Spinal cord (tissue), 10 donors: ENCODE data around the gene MAP4K3. TPM values are rescaled to one million over a fixed set of nuclear protein-coding genes. Genes with fewer than 3 reads are reported as not detected.

ENCODE experiments used
- DNase-seq, 6 donors: peaks; one replicate each; pipeline versions ENCODE4 v3.0.0 to v3.0.0-alpha.2; 2013 to 2015; ENCODE audit warnings: low spot score in 6 of 6, low read depth in 4 of 6
- H3K27ac ChIP-seq: one replicate; pipeline ENCODE4 v1.5.1; 2013; ENCODE audit warnings: low read depth, low read length, control low read depth
- H3K27me3 ChIP-seq: one replicate; pipeline ENCODE4 v1.6.1; 2013; ENCODE audit warnings: low read length; ENCODE audit not compliant: control insufficient read depth, insufficient read depth
- H3K36me3 ChIP-seq: one replicate; pipeline ENCODE4 v1.6.1; 2013; ENCODE audit warnings: low read length; ENCODE audit not compliant: control insufficient read depth, insufficient read depth
- H3K4me1 ChIP-seq: one replicate; pipeline ENCODE4 v1.6.1; 2013; ENCODE audit warnings: low read length; ENCODE audit not compliant: control insufficient read depth, insufficient read depth
- H3K4me3 ChIP-seq: one replicate; pipeline ENCODE4 v1.5.1; 2013; ENCODE audit warnings: low read depth, low read length, control low read depth
- H3K9me3 ChIP-seq: one replicate; pipeline ENCODE4 v1.6.1; 2013; ENCODE audit warnings: low read length; ENCODE audit not compliant: control insufficient read depth, insufficient read depth
- WGBS: methylation state at CpG from one replicate; pipeline ENCODE4 v1.1.5; 2013; ENCODE audit warnings: missing lambda C conversion rate; ENCODE audit not compliant: insufficient coverage; 5-methylcytosine and 5-hydroxymethylcytosine counted together
- long read RNA-seq, 4 donors: transcript quantifications; one replicate each; lab custom pipeline, GENCODE V29; 2026
- polyA plus RNA-seq, 2 donors: library from polyadenylated mRNA; unstranded; fragments of 120-200 nt; gene quantifications; one replicate each; pipeline ENCODE4 v1.2.1, GENCODE V29; 2013; ENCODE audit not compliant: insufficient read length in 2 of 2
- total RNA-seq, 2 donors: library from RNA; depleted of rRNA in 1 of 2; stranded (reverse); fragments of 120-200 nt in 1 of 2; fragments of >200 nt in 1 of 2; gene quantifications; one replicate each; pipeline versions ENCODE4 v1.2.3 to v1.2.4, GENCODE V29; 2013 to 2014
- donor health status: healthy.

MAP4K3 gene
- 10 to 100 TPM; 59.5 to 88.9 TPM for total RNA-seq
- 10 to 100 TPM; 48.0 to 58.3 TPM for polyA plus RNA-seq
- long read RNA-seq, donor 1, full-length matches to known transcripts: 5 of 5 reads
- long read RNA-seq, donor 1, partial matches to known transcripts: 0 of 5 reads
- long read RNA-seq, donor 1, other reads (novel, unspliced or antisense): 0 of 5 reads
- long read RNA-seq, donor 2, full-length matches to known transcripts: 2 of 2 reads
- long read RNA-seq, donor 2, partial matches to known transcripts: 0 of 2 reads
- long read RNA-seq, donor 2, other reads (novel, unspliced or antisense): 0 of 2 reads
- long read RNA-seq, donor 3, full-length matches to known transcripts: 3 of 14 reads
- long read RNA-seq, donor 3, partial matches to known transcripts: 11 of 14 reads
- long read RNA-seq, donor 3, other reads (novel, unspliced or antisense): 0 of 14 reads
- long read RNA-seq, donor 4, full-length matches to known transcripts: 1 of 1 reads
- long read RNA-seq, donor 4, partial matches to known transcripts: 0 of 1 reads
- long read RNA-seq, donor 4, other reads (novel, unspliced or antisense): 0 of 1 reads

DNA sequence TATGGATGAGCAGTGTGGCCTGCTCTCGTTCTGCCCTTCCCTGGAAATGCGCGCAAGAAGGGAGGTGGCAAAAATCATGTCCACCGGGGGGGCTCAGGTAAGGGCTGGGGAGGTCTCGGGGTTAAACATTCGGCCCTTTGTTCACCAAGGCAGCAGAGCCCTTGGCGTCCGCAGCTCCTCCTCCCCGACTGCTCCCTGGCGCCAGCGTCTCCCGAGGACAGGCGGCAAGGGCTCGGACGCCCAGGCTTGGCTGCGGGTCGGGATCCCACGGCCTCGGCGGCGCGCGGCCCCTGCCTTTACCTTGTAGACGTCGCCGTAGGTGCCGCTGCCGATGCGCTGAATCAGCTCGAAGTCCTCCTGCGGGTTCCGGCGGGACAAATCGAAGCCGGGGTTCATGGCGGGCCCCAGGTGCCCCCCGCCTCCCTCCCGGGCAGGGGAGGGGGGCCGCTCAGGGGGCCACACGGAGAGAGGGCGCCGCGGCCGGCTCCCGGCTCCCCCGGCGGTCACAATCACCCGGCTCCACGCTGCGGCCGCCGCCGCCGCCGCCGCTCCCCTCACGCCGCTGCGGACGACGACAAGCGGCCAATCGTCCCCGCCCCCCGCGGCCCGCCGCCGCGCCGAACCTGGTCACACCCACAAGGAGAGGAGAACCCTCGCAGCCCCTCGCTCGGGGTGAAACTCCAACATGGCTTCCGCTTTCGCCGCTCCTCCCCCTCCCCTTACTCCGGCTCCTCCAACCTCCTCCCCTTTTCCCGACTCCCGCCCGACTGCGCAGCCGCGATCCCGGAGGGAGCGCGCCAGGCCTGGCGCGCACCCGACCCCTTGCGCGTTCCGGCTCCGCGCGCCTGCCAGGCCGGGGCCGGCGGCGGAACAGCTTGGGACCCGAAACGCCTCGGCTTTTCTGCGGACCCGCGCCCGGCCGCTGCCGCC is at the start of gene MAP4K3:
MAP4K3 (minus strand) TSS at position 694 of the 930 bp plus-strand sequence; CDS start at position 396, 298 bp downstream.
- Histone ChIP-seq H3K27ac (peak within 1 kb of the TSS; percentile 91), H3K36me3 (no peaks in the 10 kb centered on the region), H3K4me3 (peak within 1 kb of the TSS; percentile 68), H3K4me1 (peaks cover 11% of the 10 kb centered on the region), H3K27me3 (no peaks in the 10 kb centered on the region), H3K9me3 (no peaks in the 10 kb centered on the region)
- WGBS: under 1% methylated on average over 107 of the region's 109 CpGs
- DNase-seq: peak; percentile 89 to 99 (median 90)

- DNase-seq: no peak
- 100% methylated on average over 1 of the region's 2 CpGs for WGBS
- Histone ChIP-seq H3K9me3 (no peaks in the 10 kb centered on the region), H3K27ac (no peak overlapping the region), H3K27me3 (no peaks in the 10 kb centered on the region), H3K4me3 (no peak overlapping the region), H3K4me1 (no peaks in the 10 kb centered on the region), H3K36me3 (no peaks in the 10 kb centered on the region)
These were observed 49.0 kb upstream of the MAP4K3 start for GRCh38 chr2:39486071-39486470.

DNA sequence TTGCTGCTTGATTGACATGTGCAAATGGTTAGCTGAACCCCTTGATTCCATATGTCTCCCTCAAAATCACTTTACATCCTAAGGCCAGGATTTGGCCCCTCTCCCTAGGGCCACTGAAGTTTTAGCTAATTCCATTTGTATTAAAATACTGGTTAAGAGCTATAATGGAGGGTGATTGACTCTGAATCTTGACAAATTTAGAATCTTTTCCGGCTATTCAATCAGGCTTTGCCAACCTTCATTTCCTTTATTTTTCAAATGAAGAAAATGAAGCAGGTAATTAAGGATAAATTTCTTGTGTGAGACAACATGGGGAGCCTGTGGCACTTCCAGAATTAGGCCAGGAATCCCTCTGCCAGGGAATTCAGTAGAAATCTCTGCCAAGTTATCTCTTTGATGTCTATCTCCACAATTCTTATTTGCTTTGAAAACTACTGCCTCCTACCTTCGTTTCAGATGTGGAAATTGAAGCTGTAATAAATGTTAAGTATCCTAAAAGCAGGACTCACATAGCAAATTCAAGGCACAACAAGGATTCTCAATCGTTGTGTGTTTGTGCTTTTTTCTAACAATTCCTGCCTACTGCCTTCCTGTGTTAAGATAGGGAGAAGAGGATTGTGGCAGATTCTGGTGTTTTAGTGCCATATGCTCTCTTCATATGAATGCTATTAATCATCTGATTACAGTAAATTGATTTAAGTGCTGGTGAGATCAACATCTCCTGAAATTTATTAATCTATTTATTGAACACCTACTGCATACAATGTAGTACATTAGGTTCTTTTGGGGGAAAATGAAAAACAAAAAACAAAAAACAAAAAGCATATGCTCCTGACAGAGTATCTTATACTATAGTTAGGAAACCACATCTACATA is 47.8 kb upstream of the MAP4K3 start:
- Histone ChIP-seq H3K9me3 (no peaks in the 10 kb centered on the region), H3K36me3 (no peaks in the 10 kb centered on the region), H3K4me1 (no peaks in the 10 kb centered on the region), H3K27me3 (no peaks in the 10 kb centered on the region), H3K27ac (no peak overlapping the region), H3K4me3 (no peak overlapping the region)
- WGBS: no CpG with 5 or more reads among the region's 3 CpGs
- DNase-seq: peak in 1 of 6 donors; percentile 29

DNA sequence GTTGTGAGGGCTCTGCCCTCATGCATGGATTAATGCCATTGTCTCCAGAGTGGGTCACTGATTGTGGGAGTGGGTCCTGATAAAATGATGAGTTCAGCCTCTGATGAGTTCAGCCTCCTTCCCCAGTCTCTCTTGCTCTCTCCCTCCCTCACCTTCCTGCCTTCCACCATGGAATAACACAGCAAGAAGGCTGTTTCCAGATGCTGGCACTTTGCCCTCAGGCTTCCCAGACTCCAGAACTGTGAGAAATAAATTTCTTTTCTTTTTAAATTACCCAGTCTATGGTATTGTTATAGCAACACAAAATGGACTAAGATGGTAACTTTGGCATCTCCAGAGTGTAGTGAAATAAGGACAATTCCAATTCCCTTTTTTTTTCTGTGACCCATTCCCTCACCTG is 47.1 kb upstream of the MAP4K3 start:
- H3K27me3 ChIP-seq: no peaks in the 10 kb centered on the region
- no peaks in the 10 kb centered on the region for H3K4me1 ChIP-seq
- H3K36me3 ChIP-seq: no peaks in the 10 kb centered on the region
- H3K27ac ChIP-seq: no peak overlapping the region
- DNase-seq: no peak
- no peak overlapping the region for H3K4me3 ChIP-seq
- no peaks in the 10 kb centered on the region for H3K9me3 ChIP-seq

GRCh38 chr2:39483534-39483933 is 46.4 kb upstream of the MAP4K3 start:
- DNase-seq: no peak
- Histone ChIP-seq H3K27ac (no peak overlapping the region), H3K4me1 (no peaks in the 10 kb centered on the region), H3K9me3 (no peaks in the 10 kb centered on the region), H3K36me3 (no peaks in the 10 kb centered on the region), H3K27me3 (no peaks in the 10 kb centered on the region), H3K4me3 (no peak overlapping the region)
- WGBS: 20% methylated on average over 1 of the region's 3 CpGs

GRCh38 chr2:39481611-39482010 is 44.5 kb upstream of the MAP4K3 start:
- no peaks in the 10 kb centered on the region for H3K36me3 ChIP-seq
- H3K27me3 ChIP-seq: no peaks in the 10 kb centered on the region
- WGBS: no CpG with 5 or more reads among the region's 2 CpGs
- no peak overlapping the region for H3K4me3 ChIP-seq
- no peaks in the 10 kb centered on the region for H3K9me3 ChIP-seq
- DNase-seq: no peak
- no peak overlapping the region for H3K27ac ChIP-seq
- H3K4me1 ChIP-seq: no peaks in the 10 kb centered on the region

GRCh38 chr2:39479696-39480095 is 42.6 kb upstream of the MAP4K3 start:
- no peaks in the 10 kb centered on the region for H3K36me3 ChIP-seq
- DNase-seq: no peak
- 94% methylated on average over 3 of the region's 5 CpGs for WGBS
- no peaks in the 10 kb centered on the region for H3K4me1 ChIP-seq
- H3K27ac ChIP-seq: no peak overlapping the region
- H3K4me3 ChIP-seq: no peak overlapping the region
- no peaks in the 10 kb centered on the region for H3K9me3 ChIP-seq
- no peaks in the 10 kb centered on the region for H3K27me3 ChIP-seq

- Histone ChIP-seq H3K4me3 (no peak overlapping the region), H3K9me3 (no peaks in the 10 kb centered on the region), H3K27me3 (no peaks in the 10 kb centered on the region), H3K36me3 (no peaks in the 10 kb centered on the region), H3K4me1 (no peaks in the 10 kb centered on the region), H3K27ac (no peak overlapping the region)
- DNase-seq: peak in 1 of 6 donors; percentile 14
These were observed 42.1 kb upstream of the MAP4K3 start for GRCh38 chr2:39479053-39479670.

GRCh38 chr2:39476524-39476923 is 39.4 kb upstream of the MAP4K3 start:
- no peaks in the 10 kb centered on the region for H3K4me1 ChIP-seq
- no peak for DNase-seq
- H3K9me3 ChIP-seq: no peaks in the 10 kb centered on the region
- 100% methylated on average over 3 of the region's 4 CpGs for WGBS
- H3K4me3 ChIP-seq: no peak overlapping the region
- no peaks in the 10 kb centered on the region for H3K36me3 ChIP-seq
- no peak overlapping the region for H3K27ac ChIP-seq
- H3K27me3 ChIP-seq: no peaks in the 10 kb centered on the region
